GM18505 (cell line): ENCODE measurements around the gene TXNDC5.

Source experiments
- ATAC-seq: cut with Tn5 transposase; IDR thresholded peaks from one replicate; pipeline ENCODE4 v1.9.1; 2021; ENCODE audit not compliant: unreplicated experiment
- POLR2A ChIP-seq: IDR thresholded peaks from 4 replicates; pipeline ENCODE4 v1.6.1; 2011; ENCODE audit warnings: borderline replicate concordance; ENCODE audit not compliant: insufficient read depth, insufficient read length; ENCODE audit errors: extremely low read depth

Gene TXNDC5

GRCh38 chr6:7841781-7842468 is 68.7 kb downstream of the TXNDC5 start:
- no peak for TF ChIP-seq POLR2A
- ATAC-seq, result no peak

- no peak for ATAC-seq
- TF ChIP-seq POLR2A, result no peak
These were observed 74.1 kb downstream of the TXNDC5 start for GRCh38 chr6:7836371-7837026.

- no peak for TF ChIP-seq POLR2A
- ATAC-seq, result no peak
These were observed 76.9 kb downstream of the TXNDC5 start for GRCh38 chr6:7833751-7834070.

GRCh38 chr6:7832904-7833750 is 77.5 kb downstream of the TXNDC5 start:
- TF ChIP-seq POLR2A, result no peak
- ATAC-seq, result no peak
